22Rv1 (cell line): ENCODE results near the gene MEX3B.

Experiments used
- H3K27ac ChIP-seq: fragments of 450-650 bp; 2 replicates; pipeline ENCODE4 v1.5.1; 2017
- CTCF ChIP-seq: fragments of 450-650 bp; IDR thresholded peaks from 2 replicates; pipeline ENCODE4 v1.5.1; 2017; ENCODE audit warnings: mild to moderate bottlenecking
- ZFX ChIP-seq: fragments of 450-650 bp; IDR thresholded peaks from 2 replicates; pipeline ENCODE4 v1.6.1; 2017; ENCODE audit warnings: antibody characterized with exemption, borderline replicate concordance

Gene MEX3B

GRCh38 chr15:82020625-82021394, 25.0 kb downstream of the MEX3B start:
- no peak for TF ChIP-seq CTCF
- no peak for TF ChIP-seq ZFX
- no peak overlapping the region for H3K27ac ChIP-seq

- no peak overlapping the region for H3K27ac ChIP-seq
- TF ChIP-seq CTCF (no peak), ZFX (no peak)
These were observed 27.6 kb downstream of the MEX3B start for GRCh38 chr15:82018201-82018600.

DNA sequence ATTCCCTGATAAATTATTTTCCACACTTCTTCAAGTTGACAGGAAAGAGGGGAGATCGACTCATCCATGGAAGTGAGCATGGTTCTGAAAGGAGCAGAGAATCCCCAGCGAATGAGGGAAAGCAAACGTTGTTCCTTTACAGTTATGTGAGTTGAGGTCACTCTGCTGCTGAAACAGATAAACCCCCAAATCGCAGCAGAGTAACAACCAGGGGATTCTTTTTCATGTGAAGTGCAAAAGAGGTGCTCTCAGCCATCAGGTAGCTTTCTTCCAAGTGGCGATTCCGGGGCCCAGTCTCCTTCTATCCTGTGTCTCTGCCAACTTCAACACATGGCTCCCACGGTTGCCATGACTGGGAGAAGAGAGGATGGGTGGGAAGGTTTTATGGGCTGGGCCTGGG, 28.2 kb downstream of the MEX3B start:
- TF ChIP-seq CTCF (no peak), ZFX (no peak)
- no peak overlapping the region for H3K27ac ChIP-seq

GRCh38 chr15:82014989-82015388, 30.8 kb downstream of the MEX3B start:
- TF ChIP-seq ZFX (no peak), CTCF (no peak)
- no peak overlapping the region for H3K27ac ChIP-seq

DNA sequence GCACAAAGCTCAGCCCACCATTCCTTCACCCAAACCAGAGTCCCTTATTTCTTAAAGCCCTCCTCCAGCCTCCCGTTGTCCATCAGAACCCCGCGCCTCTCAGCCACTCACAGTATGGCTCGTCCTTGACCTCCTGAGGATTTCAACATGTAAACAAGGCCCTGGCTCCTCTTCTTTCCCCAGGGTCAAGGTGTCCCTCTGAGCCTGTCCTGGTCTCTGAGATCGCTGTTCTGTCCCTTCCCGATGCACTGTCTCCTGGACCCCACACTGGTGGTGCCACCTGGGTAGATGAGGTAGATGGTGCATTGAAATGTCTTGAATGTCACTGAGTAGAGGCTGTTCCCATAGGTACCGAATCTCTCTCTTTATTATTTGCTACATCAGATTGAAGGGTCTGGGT, 32.9 kb downstream of the MEX3B start:
- H3K27ac ChIP-seq: no peak overlapping the region
- TF ChIP-seq ZFX: no peak
- TF ChIP-seq CTCF: no peak

DNA sequence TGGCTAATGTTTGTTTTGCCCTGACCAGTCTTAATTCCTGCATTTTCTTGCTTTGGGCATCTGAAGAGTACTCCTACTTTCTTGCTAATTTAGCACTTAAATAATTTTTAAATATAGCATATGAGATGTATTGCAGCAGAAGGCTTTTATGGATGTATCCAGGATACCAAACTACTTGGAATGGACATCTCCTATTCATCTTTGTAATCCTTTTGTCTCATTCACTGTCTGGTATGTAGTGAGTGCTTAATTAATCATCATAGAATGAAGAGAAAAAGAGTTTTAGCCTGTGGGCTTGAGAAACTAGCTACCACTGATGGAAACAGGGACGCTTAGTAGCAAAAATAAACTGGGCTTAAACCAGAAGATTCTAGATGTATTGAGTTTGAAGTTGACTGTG, 40.6 kb downstream of the MEX3B start:
- TF ChIP-seq CTCF: no peak
- no peak for TF ChIP-seq ZFX
- no peak overlapping the region for H3K27ac ChIP-seq

DNA sequence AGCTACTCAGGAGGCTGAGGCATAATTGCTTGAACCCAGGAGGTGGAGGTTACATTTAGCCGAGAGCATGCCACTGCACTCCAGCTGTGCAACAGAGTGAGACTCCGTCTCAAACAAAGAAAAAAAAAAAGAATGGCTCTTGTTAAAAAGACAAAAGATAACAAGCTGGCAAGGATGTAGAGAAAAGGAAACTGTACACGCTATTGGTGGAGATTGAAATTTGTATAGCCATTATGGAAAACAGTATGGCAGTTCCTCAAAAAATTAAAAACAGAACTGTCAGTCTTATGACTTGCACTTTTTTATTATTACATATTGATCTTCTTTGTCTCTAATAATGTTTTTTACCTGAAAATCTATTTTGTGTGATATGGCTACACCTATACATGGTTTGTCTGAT, 41.9 kb downstream of the MEX3B start:
- TF ChIP-seq ZFX (no peak), CTCF (no peak)
- H3K27ac ChIP-seq: no peak overlapping the region

DNA sequence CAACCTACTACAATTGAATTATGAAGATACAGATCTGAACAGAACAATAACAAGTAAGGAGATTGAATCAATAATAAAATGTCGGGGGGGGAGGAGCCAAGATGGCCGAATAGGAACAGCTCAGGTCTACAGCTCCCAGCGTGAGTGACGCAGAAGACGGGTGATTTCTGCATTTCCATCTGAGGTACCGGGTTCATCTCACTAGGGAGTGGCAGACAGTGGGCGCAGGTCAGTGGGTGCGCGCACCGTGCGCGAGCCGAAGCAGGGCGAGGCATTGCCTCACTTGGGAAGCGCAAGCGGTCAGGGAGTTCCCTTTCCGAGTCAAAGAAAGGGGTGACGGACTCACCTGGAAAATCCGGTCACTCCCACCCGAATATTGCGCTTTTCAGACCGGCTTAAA, 50.7 kb downstream of the MEX3B start:
- H3K27ac ChIP-seq: peak overlapping the region; percentile 55
